ENCODE results near the gene DCDC2.

- no peak for TF ChIP-seq EP300 (IDR thresholded peaks at IDR 0.05)
- TF ChIP-seq CTCF (IDR thresholded peaks at IDR 0.05), result no peak
- no peak for TF ChIP-seq POLR2A (IDR thresholded peaks at IDR 0.05)
Measured at GRCh38 chr6:24378473-24379097, 20.7 kb upstream of the DCDC2 start.

Data from ovary (tissue), 3 donors.